IPS-18c (cell line): ENCODE measurements around the gene NXN.
"Not testable (repeated sequence)": the region's sequence is repeated elsewhere in the genome, so short reads cannot be mapped to it uniquely, and the experiment has no call there.

Experiments
- H3K4me3 ChIP-seq: 2 replicates; pipeline ENCODE4 v1.7.0; 2013; ENCODE audit warnings: low read depth, mild to moderate bottlenecking, low read length, moderate library complexity; ENCODE audit not compliant: insufficient read depth
- H3K9me3 ChIP-seq: one replicate; pipeline ENCODE4 v1.6.1; 2013; ENCODE audit warnings: mild to moderate bottlenecking, low read length, moderate library complexity; ENCODE audit not compliant: control insufficient read depth, insufficient read depth

The NXN gene

DNA sequence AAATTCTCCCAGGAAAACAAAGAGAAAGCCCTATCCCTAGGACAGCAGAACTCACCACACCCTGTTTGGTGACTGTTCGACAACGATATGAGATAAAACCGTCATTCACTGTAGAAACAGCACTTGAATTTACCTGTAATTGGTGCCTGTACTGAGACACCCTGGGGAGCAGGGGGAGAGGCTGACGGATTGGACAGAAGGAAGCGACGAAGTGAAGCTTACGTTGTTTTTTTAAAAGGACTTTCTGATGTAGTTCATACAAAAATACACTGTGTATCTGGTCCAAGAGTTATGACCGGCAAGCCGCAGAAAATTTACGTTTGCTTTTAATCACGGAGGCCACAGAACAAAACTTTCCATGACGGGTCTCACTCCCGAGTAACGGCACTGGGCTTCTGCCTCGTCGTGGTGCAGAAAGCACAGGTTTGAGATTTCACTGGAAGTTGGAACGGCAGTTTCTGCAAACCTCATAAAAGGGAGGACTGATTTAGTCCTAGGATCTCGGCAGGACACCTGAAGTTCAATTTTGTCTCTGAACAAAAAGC, 9.7 kb downstream of the NXN start:
- Histone ChIP-seq H3K4me3 (no peak overlapping the region), H3K9me3 (no peaks in the 10 kb centered on the region)

DNA sequence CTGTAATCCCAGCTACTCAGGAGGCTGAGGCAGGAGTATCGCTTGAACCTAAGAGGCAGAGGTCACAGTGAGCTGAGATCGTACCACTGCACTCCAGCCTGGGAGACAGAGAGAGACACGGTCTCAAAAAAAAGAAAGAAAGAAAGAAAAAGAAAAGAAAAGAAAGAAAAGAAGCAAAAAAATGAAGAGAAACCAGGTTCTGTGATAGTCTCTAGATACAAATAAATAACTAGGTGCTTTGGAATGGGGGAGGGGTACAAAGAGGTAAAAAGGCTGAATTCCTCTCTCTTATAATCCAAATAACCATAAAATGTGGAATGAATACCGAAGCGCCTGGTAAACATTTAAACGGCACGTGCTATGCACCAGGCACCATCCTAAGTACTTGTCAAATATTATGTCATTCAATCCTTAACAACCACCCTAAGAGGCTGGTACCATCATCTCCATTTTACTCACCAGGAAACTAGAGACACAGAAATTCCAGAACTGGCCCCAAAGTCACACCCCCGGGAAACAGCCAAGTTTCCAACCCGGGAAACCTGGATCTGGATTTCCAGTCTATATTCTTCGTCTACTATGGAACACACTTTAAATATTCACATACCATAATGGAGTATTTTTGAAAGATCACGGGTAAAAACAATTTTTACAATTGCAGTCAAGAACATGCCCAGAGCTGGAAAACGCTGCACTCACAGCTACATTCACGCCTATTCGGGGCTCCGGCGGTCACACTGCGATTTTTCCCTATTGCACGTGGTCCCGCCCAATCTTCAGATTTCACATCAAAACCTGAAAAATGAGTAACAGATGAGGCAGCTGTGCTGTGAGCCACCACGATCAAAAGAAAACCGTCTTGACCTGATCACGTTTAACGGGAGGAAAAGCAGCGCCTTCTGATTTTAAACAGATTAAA, 10.5 kb downstream of the NXN start:
- no peaks in the 10 kb centered on the region for H3K9me3 ChIP-seq
- H3K4me3 ChIP-seq: no peak overlapping the region

DNA sequence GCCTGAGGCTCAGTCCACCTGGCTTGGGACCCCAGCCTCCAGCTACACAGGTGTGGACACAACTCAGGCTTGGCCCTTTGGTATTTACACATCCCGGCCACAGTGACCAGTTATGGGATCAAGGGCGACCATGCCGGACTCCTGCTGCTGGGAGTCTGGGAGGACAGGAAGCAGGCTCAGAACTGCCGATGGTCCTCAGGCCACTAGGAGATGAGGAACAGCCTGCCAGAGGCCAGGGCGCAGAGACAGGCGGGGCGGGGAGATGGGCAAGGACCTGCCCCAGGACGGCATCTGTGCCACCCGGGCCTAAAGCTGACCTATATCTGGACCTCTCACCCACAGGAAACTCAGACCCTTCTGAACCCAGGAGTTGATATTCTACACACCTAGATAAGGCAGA, 12.5 kb downstream of the NXN start:
- Histone ChIP-seq H3K9me3 (no peaks in the 10 kb centered on the region), H3K4me3 (no peak overlapping the region)

DNA sequence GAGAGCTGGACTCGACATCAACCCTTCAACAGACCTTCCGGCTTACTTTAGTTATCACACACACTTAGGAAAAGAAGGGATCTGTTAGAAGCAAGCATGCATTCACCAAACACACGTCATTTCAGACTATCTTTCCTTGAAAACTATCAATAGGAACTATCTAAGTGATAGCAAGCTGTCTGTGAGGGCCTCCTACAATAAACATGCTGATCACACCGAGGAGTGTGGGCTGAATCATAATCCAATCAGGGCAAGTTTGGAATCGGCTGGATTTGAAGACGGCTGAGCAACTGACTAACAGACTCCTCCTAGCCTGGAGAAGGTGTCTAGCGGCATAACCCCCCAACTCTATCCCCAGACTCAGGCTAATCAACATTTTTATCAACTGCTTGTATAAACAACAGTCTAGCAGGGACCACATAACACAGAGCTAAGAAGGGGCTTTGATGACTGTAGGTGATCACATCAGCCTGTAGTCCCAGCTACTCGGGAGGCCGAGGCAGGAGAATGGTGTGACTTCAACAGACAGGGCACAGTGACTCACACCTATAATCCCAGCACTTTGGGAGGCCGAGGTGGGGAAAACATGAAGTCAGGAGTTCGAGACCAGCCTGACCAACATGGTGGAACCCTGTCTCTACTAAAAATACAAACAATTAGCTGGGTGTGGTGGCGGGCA, 14.1 kb downstream of the NXN start:
- no peak overlapping the region for H3K4me3 ChIP-seq

DNA sequence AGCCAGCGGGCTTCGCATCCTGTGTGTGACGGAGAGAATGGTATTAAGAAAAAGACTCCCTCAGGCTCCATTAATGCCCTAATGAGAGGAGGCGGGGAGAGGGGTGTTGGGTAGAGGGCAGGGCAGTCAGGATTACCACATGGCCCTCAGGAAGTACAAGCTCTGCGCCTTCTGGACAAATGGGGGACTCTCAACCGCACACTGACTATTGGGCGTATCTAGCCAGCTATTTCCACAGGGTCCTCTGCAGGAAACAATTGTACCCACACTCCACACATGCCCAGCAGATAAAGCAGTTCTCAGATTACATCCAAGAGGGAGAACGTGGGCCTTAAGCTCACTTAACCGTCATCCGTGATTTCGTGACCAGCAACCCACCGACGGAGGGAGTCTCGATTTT, 14.7 kb downstream of the NXN start:
- Histone ChIP-seq H3K4me3 (no peak overlapping the region), H3K9me3 (no peaks in the 10 kb centered on the region)

More for the DNA sequence above, 14.1 kb downstream of the NXN start:
- no peaks in the 10 kb centered on the region for H3K9me3 ChIP-seq

DNA sequence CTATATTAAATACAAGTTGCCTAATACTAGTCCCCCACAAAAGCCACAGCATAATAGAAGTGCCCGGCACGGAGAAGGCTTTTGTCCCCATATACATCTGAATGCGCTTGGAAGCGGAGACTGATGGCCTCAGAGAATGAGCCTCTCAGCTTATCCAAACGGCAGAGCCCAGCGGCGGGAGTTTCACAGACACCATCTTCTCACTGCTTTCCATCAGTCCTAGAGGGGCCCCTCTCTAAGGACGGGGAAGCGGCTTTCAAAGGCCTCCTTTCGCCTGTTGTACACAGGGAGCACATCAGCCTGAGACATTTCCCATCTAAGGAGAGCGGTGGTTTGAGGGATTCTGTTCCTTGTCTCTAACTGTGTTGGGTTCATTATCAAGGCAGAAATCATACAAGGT, 16.9 kb downstream of the NXN start:
- no peaks in the 10 kb centered on the region for H3K9me3 ChIP-seq
- H3K4me3 ChIP-seq: 0 out of 2 replicates have a peak overlapping the region, but pooled peaks have one; percentile 22

DNA sequence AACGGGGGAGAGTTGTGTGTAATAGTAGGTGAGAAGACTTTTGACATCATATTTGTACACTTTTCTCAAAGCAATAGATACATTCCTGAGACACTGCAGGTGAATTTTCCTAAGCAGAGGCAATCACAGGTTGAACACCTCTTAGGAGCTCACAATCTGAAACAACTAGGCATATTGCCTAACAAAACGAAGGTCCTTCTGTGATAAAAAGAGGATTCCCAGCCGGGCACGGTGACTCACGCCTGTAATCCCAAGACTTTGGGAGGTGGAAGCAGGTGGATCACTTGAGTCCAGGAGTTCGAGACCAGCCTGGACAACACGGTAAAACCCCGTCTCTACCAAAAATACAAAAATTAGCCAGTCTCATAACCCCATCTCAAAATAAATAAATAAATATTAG, 17.4 kb downstream of the NXN start:
- H3K4me3 ChIP-seq: no peak overlapping the region

DNA sequence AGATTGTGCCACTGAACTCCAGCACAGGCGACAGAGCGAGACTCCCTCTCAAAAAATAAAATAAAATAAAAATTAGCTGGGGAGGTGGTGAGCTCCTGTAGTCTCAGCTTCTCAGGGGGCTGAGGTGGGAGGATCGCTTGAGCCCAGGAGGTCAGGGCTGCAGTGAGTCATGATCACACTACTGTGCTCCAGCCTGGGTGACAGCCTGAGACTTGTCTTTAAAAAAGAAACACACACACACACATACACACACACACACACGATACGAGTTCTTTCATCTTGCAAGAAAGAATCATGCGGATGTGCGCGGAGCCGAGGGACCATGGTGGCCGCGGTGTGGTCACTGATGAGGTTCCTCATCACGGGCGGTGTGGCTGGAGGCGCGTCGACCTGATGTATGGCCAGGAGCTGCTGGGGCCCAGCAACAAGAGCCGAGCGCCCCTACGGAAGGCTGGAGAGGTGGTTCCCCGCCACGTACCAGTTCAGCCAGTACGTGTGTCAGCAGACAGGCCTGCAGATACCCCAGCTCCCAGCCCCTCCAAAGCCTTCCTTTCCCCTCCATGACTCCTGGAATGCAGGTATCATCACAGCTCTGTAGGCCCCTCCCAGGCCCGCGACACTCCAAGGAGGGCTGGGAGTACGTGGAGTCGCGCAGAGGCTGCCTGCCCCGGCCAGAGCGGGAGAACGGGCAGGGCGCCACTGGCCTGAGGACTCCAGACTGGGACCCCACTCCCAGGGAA, 20.7 kb downstream of the NXN start:
- Histone ChIP-seq H3K9me3 (no peaks in the 10 kb centered on the region), H3K4me3 (no peak overlapping the region)

More for the DNA sequence above, 17.4 kb downstream of the NXN start:
- no peaks in the 10 kb centered on the region for H3K9me3 ChIP-seq

DNA sequence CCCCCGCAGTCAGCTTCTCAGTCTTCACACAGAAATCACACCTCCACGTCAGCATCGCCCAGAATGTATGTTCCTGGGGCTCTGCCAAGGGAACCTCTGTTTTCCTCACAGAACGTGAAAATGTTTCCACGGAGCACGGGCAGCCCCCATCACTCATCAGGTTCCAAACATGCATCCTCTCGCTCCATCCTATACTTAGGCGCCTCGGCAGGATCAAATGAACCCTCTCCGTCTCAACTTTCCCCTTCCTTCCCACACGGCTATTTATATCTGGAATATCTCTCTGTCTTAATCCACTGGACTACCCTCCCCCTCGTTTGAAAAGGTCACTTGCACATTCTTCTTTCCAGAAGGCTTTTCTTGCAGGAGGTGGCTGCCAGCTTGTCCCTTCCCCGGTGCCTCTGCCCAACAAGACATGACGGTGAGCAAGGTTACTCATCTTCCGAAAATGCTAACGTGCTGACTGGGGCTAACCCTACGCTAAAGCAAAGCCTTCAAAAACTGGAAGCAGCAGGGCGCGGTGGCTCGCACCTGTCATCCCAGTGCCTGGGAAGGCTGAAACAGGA, 21.6 kb downstream of the NXN start:
- Histone ChIP-seq H3K9me3 (no peaks in the 10 kb centered on the region), H3K4me3 (no peak overlapping the region)

DNA sequence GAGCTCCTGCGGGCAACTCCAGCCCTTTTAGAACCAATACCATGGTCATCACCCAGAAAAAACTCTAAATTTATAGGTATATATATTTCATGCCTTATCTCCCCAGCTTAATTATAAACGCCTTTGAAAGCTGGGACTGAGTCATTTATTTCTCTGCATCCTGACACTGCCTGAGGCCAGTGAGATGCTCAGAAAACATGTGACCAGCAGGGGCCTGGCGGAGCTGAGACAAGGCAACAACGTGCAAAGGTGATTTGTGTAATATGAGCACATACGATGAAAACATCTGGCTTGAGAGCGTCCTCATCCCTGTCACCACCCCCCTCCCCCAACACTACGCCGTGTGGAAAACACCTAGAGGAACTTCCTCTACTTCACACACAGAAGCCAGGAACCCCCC, 22.7 kb downstream of the NXN start:
- Histone ChIP-seq H3K9me3 (no peaks in the 10 kb centered on the region), H3K4me3 (no peak overlapping the region)

DNA sequence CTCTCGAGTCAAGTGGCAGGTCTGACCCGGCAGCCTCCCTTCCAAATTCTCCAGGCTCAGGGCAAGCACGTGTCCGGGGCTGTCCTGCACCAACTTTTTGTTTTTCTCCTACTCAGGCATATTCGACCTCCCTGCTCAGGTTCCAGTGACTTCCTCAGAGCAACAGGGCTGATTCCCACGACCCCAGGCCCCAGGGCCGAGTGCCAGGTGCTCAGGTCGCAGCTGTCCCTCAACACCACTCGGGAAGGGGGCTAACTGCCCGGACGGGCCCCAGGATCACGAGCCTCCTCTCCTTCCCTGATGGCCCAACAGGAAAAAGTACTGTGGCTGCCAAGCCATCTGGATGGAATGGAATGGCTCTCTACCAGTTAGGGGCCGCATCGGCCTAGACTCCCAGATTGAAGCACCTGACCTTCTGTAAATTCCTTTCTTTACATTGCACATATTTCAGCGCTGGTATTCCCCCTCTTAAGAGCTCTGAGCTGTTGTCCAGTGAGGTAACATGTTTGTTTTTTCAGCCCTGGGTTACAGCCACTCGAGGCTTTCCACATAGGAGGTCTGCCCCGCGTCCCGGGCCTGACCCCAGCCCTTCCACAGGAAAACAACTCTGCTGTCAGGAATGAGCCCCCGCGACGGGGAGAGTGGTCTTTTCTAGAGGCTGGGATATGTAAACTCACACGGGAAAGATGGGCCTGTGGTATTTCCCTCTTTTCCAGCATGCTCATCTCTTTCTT, 25.0 kb downstream of the NXN start:
- H3K4me3 ChIP-seq: no peak overlapping the region

DNA sequence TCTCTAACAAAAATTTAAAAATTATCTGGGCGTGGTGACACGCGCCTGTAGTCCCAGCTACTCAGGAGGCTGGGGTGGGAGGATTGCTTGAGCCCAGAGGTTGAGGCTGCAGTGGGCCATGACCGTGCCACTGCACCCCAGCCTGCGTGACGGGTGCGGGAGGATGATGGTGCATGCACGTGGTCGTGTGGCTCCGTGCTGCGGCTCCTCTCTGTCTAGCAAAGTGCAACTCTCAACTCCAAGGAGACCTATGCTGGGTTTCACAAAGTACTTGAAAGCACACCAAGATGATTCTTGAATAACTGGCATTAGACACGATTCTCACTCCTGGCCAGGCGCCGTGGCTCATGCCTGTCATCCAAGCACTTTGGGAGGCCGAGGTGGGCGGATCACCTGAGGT, 25.8 kb downstream of the NXN start:
- H3K9me3 ChIP-seq: no peaks in the 10 kb centered on the region
- no peak overlapping the region for H3K4me3 ChIP-seq

More for the DNA sequence above, 25.0 kb downstream of the NXN start:
- no peaks in the 10 kb centered on the region for H3K9me3 ChIP-seq

DNA sequence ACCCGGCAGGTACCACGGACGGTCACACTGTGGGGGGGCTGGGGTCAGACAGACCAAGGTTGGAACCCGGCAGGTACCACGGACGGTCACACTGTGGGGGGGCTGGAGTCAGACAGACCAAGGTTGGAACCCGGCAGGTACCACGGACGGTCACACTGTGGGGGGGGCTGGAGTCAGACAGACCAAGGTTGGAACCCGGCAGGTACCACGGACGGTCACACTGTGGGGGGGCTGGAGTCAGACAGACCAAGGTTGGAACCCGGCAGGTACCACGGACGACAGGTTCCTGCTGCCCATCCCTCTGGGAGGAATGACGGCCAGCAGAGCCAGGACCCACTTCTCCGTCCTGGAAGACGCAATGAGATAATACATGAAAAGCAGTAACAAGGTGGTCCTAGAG, 27.0 kb downstream of the NXN start:
- not testable (repeated sequence) for H3K9me3 ChIP-seq, H3K4me3 ChIP-seq

DNA sequence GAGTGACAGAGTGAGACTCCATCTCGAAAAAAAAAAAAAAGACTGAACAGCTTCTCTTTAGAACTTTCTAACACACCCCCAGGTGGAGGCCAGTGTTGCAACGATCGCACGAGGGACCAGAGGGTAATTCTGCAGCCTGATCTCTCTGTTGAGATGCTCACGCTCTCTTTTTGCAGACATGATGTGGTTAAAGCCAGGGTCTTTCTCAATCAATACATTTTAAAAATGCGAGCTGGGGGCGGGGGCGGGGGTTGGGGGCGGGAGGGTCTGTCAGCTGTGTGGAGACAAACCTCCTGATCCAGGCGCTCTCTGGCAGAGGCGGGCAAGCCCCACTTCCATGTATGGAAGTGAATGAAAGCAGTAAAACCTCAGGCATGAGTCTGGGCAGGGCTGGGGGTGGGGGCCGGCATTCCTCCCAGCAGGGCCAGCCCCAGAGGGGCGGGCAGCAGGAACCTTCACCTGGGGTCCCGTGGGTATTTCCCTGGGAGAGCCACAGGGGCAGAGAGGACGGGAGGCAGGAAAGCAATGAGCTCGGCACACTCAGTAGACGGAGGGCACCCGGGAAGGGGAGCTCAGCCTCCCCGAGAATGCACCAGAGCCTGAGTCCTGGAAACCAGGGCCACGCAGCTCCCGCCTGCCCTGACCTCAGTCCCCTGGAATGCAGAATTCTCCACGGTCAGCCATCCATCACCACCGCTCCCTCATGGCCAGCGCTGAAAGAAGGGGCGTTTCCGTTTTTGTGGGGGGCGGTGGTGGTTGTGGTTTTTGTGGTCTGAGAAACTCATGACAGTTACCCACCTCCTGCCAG, 28.0 kb downstream of the NXN start:
- 0 out of 2 replicates have a peak overlapping the region, but pooled peaks have one; percentile 16 for H3K4me3 ChIP-seq
- H3K9me3 ChIP-seq: no peaks in the 10 kb centered on the region

DNA sequence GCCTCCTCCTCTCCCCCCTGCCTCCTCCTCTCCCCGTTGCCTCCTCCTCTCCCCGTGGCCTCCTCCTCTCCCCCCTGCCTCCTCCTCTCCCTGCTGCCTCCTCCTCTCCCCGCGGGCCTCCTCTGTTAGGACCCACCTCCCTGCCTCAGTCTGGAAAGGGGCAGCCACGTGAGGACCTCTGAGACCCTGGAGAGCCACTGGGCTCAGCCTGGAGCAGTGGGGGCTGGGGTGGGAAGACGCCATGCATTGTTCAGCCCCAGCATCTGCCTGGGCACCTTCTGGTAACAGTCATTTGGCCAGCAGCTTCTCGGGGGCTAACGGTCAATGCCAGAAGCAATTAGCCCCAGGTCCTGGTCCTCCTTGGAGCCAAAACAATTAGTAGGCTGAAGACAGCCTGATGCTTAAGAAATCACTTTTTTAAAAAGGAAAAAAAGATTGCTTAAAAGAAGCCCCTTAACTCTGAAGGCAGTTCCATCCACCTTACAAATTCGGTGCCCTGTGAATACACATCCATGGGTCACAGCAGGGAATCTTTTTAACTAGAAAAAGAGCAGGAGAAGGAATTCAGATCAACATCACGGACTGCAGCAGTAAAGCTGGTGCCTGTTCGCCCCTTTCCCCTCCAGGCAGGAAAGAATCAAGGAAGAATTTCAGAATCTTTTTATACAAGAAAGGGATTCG, 29.8 kb downstream of the NXN start:
- no peaks in the 10 kb centered on the region for H3K9me3 ChIP-seq
- no peak overlapping the region for H3K4me3 ChIP-seq
